HEK293T (cell line): Measurements from ENCODE around the gene TEDC2.

Source experiments
- ELF4 ChIP-seq: fragments of 450-650 bp; IDR thresholded peaks from 2 replicates; pipeline ENCODE4 v1.6.1; 2017; ENCODE audit warnings: antibody characterized with exemption
- FOXA1 ChIP-seq: fragments of 450-650 bp; IDR thresholded peaks from 2 replicates; pipeline ENCODE4 v1.6.1; 2016; ENCODE audit warnings: mild to moderate bottlenecking
- SP1 ChIP-seq: fragments of 450-650 bp; IDR thresholded peaks from 2 replicates; pipeline ENCODE4 v1.6.1; 2017

GRCh38 chr16:2492292-2492691 is 32.4 kb downstream of the TEDC2 start:
- no peak for TF ChIP-seq ELF4
- TF ChIP-seq SP1: no peak
- no peak for TF ChIP-seq FOXA1
